Effector CD8-positive, alpha-beta T cell (primary cell): ENCODE results near the gene BARHL1.

Source experiments
- DNase-seq: peaks from one replicate; lab custom pipeline; 2025; lab: John Stamatoyannopoulos, UW

The BARHL1 gene

DNA sequence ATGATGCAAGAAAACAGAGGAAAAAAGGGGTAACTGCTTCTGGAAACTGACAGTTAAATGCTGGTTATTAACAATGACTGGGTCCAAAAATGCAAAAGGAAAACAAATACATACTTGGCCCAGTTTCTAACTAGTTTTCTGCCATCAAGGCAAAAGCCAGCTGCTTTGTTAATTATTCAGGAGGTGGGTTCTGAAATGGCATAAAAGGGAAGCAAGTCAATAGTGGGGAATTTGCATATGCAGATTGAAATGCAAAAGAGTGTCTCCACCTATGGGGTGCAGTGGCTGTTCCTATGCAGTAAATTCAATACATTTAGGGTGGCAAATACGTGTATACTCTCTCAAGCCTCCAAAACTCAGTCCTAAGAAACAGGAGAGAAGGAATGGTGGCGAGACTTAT is 33.4 kb downstream of the BARHL1 start:
- DNase-seq, result no peak

DNA sequence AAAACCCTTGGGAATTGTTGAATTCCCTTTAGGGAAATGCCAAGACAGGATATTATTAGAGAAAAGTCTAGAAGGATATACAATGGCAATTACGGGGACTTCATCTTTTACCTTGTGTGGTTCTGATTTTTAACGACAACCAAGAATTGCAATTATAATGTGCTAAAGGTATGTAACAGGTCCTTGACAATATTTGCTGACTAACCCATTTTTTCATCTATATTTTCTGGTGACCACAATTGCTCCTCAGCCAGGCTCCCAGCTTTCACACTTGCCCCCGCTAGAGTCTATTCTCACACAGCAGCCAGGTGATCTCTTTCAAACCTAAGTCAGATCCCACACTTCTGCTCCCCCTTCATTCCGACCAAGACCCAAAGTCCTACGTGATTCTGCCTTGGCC is 34.3 kb downstream of the BARHL1 start:
- DNase-seq, result no peak

DNA sequence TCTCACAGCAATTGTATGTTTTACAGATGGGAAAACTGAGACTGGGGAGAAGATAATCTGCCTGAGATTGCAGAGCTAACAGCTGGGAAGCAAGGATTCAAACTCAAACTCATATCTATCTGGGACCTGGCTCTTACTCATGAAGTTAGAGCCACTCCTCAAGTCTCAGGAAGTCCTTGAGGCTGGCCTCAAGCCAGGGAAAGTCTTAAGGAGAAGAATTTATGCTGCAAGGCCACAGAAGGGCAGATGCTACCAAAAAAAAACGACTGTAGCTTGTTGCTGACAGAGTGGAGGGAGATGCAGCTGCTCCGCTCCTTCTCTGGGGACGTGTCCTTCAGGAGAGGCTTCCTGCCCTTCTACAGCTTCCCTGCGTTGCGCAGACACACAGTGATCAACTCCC is 39.8 kb downstream of the BARHL1 start:
- DNase-seq, result no peak

DNA sequence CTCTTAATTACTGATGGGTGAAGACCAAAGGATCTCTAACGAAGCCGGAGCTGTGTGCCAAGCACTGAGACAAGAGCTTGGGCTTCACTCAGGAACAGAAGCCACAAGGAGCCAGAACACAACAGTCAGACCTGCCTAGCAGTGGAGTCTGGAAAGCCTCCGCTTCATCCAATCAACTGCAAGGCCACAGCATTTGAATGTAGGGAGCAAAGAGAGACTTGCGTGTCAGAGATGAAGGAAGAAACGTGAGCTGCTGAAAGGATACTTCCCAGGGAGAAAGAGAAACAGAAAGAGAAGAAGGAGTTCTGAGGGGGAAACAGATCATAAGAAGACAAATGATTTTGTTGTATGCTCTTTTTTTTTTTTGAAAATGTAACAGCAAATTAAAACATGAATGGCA is 43.9 kb downstream of the BARHL1 start:
- DNase-seq, result no peak

DNA sequence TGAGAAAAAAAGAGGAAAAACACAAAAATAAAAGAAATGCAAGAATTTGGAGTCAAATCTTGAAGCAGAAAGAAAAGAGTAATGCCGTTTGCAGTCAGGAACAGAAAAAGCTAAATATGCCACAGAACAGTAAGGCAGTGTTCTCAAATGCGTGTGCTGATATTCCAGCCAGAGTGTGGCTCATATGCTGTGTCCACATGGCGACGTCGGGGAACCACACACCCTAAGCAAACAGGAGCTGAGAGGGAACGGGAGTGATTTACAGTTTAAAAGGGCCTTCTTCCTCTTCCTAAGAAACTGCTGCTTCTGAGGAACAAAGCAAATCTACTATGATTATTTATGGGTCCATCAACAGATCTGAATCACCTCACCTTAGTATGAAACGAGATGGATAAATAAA is 44.7 kb downstream of the BARHL1 start:
- DNase-seq, result no peak

DNA sequence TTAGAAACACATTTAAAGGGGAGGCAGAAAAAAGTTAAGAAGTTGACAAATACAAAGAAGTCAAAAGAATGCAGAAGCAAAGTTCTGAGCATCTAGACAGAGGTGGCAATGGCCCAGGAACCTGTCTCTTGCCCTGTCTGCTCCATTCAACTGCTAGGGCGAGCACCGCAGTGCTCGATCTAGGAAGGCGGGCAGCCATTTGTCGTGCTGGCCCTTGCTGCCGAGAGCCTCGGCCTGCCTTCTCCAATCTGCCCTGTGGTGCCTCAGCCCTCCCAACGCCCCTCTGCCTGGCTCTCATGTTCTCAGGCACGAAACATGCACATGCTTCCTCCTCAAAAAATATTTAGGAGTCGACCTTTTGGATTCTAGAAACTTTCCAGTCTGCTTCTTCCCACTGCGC is 45.2 kb downstream of the BARHL1 start:
- DNase-seq, result no peak

DNA sequence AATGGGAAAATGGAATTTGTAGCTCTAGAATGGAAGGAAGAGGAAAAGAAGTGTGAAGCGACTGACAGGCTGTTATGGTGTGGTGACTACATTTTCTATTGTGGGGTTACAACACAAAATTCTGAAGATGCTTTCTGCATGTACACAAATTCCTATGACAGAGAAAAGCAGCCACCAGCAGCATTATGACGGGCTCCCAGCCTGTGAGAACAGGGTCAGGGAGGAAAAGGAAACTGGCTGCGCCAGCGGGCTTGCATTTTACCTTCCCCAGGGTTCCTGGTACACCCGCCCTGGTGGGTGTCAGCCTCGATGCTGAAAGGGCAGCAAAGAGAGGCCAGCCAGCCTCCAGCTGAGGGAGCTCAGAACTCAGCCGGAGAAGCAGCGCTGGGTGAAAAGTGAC is 46.3 kb downstream of the BARHL1 start:
- DNase-seq, result no peak

DNA sequence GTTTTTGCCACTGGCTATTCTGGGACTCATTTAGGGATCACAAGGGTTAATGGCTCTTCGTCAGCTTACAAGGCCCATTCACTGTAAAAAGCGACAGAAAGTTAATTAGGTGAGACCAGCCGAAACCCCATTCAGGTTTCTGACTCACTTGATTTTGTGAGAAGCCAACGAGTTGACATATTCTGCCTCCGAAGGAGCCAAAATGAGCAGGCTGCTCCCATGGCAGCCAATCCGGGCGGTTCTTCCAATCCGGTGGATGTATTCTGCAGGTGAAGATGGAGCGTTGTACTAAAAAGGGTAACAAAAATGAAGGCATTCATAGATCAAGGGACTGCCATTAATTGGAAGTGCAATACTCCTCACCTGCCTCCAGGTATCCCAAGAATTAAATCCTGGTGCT is 47.7 kb downstream of the BARHL1 start:
- DNase-seq, result no peak

DNA sequence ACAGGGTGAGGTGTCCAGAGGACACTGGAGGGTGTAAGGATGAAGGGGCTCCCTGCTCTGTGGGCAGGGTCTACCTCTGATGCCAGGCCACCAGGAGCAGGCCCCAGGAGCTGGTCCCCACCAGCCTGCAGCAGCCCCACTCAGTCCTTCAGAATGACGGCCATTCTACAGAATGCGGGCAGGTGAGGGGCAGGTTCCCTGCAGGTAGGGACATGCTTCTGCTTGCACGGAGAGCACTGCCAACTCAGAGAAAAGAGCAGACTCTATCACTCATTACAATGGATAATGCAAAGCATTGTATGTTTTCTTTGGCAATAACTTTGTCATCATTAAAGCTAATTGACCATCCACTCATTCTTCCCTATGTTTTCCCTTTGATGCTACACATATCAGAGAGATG is 48.4 kb downstream of the BARHL1 start:
- DNase-seq, result no peak

DNA sequence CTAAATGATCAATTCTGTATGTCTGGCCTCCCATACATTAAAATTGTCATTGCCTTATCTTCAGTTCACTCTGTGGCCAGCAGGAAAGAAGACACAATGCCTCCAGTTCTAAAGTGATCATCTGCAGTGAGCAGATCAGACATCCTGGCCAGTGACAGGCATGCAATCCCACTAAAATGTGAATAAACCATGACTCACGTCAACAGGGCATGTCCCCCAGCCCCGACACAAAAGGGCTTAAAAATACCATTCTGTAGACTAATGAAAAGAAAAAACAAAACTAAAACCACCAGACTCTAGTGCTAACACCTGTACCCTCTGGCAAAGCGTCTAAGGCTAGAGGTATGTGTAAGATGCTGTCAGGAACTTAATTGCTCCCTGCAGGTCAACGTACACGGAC is 48.9 kb downstream of the BARHL1 start:
- DNase-seq, result no peak

DNA sequence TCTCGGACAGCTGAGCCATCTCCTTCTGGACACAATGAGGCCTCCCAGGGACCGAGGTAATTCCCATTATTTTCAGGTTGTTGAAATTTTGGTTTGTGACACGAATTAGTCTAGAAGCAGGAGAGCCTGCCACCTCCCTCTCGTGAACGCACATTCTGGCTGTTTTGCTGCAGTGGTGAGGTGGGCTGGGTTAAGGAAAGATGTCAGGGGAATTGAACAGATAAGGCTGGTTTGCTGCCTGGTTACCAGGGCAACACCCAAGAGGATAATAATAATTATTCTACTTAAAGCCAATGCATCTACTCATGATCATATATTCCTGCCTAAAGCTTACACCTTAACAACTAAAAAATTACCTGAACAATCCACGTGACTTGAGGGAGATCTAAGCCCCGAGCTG is 49.3 kb downstream of the BARHL1 start:
- no peak for DNase-seq

DNA sequence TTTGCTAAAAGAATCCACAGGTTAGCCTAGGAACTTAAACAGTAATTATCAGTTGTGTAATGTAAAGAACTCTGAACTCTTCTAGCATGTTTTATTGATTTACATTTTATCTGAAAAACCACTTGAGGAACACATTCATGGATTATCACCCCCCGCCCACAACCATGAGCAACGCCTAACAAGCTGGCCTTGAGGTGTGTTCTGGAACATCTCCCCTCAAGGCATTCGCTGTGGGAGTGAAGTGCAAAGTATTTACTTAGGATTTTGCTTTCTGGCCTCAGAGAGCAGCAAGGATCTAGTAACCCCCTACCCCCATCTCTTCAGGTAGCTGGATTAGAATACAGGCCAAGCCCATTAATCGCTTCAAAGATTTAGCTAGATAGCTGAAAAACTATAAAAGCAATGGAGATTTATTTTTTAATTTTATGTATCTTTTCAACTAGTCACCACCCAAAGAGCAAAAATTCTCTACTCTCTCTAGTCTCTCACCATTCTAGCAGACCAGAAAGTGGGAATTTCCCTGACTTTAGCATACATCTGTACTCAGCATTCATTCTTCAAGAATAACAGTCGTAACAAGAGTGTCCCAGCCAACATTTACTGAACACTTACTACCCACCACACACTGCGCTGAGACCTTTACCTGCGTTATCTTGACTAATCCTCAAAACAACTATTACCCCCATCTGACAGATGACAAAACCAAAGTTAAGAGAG is 50.2 kb downstream of the BARHL1 start:
- DNase-seq, result no peak

DNA sequence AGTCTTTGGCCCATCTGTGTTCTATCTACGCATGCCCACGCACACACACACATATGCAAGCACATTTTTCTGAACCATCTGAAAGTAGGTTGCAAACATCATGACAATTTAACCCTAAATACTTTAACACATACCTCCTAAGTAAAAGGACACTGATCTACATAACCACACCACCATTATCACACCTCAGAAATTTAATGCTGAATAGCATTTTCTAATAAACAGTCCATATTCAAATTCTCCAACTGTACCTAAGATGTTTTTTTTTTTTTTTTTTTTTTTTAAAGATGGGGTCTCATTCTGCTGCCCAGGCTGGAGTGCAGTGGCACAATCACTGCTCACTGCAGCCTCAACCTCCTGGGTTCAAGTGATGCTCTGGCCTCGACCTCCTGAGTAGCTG is 51.9 kb downstream of the BARHL1 start:
- DNase-seq, result no peak

DNA sequence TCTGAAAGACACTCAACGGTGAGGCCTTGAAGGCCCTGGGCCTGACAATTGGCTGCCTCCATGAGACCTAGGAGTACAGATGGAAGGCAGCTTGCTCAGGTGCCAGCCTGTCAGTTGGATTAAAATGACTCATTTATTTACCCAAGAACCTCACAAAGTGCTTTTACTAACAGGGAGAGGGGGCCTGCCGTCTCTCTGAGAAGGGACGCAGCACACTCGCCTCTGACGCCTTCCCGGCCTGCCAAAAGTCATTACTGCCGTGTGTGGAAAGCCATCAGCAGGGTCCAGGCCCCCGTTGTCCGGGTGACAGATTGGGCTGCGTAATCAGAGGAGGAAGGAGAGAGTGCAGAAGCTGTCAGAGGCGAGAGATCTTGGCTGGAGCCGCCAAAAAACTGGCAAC is 54.9 kb downstream of the BARHL1 start:
- no peak for DNase-seq

DNA sequence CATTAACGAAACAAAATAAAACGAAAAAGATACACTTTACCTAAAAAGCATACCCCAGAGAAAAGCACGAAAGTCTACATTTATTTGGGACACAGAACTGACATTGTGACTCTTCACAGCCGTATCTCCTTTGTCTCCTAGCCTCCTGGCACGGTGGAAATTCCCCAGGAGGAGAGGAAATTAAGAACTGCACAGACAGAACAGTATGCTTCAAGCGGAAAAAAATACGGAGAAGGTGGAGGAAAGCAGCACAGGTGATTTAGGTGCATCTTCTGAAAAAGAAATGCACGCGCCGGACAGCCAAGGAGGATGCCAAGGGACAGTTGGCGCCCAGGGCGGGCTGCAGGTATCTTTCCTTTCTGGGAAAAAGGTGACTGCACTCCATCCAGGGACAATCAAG is 55.4 kb downstream of the BARHL1 start:
- no peak for DNase-seq

DNA sequence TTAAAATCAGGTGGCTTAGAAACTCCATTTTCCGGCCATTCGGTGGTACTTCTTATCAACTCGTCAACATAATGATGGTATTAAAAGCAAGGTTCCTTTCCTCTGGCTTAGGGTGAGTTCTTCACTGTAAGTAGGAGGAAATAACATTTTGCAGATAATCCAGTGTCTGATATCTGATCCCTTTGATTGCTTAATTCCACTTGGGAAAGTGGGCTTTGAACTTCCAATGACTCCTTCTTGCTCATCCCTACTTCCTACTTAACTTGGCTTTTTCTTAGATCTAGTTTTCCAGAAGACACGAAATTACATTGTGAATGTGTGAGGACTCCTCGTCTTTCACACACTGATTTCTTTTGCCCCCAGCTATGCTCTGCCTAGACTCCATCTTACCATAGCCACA is 55.8 kb downstream of the BARHL1 start:
- DNase-seq, result no peak

DNA sequence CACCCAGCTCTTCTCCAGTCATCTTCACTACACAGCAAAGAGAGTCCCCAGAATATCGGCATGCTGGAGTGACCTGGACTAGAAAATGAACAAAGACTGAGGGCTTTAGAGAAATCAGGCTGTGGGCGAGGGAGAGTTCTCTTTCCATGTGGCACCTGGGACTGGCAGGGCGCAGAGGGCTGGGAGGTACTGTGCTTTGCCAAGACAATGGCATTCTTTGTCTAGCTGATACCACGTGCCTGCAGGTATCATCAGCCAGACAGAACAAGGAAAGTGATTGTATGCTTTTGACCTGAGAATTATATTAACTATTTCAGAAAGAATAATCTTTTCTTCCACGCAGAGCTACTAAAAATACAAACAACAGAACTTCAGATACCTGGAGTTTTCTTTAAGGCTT is 56.9 kb downstream of the BARHL1 start:
- DNase-seq, result no peak
